Activated CD4-positive, alpha-beta T cell treated with anti-CD3 and anti-CD28 coated beads, Interleukin-2, amount 50 U/mL, for 24 hours (primary cell): ENCODE results near the gene HYCC1.
A peak's percentile ranks its signal among the peaks of the same experiment; 100 is the strongest.

Experiments
- DNase-seq, 2 donors: peaks; one replicate each; pipeline ENCODE4 v3.0.0-alpha.2; 2020; ENCODE audit warnings: low read depth in 1 of 2, low spot score in 1 of 2

Gene HYCC1

DNA sequence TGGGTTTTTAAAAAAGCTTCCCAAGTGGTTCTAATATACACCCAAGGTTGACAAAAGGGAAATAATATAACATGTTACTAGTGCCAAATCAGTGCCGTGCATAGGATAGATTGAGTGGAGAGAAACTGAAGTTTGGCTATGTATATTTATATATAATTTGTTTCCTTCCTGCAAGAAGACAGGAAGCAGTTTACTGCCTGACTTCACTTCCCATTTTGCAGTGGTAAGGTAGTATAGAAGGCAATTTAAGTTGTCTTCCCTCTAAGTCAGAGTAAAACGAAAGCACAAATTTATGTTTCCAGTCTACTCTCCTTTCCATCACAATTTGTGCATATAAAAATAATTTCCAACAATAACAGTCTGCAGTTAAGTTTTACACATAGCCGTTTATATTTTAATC lies 3.4 kb upstream of the HYCC1 start:
- no peak for DNase-seq

DNA sequence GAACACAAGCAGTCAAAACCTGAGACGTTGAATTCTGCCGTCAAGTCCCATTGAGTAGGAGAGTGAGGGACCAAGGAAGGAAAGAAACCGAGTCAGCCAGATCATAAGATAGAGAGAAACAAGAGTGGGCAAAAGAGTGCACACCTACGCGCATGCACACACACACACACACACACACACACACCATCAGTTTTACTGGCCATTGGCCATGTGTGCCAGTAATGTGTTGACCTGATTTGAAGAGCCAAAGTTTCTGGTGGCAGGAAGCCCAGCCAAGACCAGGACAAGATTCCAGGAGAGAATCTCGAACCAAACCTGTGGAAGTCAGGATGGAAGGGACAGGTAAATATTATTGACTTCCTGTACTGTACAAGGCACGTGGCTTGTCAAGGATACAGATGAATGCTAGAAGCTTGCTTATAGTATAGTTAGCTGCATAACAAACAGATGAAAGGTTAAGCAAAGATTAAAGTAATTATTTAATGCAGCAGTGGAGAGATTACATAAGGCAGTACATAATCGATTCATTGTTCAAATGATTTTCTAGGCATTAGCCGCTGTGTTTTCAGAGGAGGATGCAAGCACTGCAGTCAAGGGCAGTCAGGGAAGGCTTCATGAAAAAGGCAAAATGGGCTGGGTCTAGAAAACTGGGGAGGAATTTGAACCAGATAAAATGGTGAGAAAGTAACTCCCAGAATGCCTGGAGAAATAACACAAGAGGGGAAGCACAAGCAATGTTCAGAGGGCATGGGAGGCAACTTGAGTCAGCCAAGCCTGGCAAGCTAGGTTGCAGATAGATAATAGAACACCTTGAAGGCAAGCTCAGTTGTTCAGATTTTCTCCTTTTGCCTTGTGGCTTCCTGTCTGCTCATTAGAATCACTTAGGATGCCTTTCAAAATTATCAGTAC lies 2.7 kb upstream of the HYCC1 start:
- no peak for DNase-seq

DNA sequence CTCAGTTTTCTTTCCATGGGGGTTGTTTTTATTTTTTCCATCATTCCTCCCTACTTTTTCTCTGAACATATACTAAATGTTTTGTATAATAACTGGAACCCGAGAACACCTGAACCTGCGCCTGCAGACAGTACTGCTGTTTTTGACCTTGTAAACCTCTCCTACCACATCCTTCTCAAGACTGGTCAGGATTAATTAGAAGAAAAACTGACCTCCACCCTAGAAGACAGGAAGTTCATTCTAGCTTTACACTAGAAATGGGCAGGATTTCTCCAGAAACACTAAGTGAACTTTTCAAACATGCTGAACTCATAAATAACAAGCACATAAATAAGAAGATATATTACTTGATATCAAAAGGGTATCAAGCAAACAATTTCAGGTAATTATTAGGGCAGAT lies 751 bp upstream of the HYCC1 start:
- DNase-seq, result no peak

DNA sequence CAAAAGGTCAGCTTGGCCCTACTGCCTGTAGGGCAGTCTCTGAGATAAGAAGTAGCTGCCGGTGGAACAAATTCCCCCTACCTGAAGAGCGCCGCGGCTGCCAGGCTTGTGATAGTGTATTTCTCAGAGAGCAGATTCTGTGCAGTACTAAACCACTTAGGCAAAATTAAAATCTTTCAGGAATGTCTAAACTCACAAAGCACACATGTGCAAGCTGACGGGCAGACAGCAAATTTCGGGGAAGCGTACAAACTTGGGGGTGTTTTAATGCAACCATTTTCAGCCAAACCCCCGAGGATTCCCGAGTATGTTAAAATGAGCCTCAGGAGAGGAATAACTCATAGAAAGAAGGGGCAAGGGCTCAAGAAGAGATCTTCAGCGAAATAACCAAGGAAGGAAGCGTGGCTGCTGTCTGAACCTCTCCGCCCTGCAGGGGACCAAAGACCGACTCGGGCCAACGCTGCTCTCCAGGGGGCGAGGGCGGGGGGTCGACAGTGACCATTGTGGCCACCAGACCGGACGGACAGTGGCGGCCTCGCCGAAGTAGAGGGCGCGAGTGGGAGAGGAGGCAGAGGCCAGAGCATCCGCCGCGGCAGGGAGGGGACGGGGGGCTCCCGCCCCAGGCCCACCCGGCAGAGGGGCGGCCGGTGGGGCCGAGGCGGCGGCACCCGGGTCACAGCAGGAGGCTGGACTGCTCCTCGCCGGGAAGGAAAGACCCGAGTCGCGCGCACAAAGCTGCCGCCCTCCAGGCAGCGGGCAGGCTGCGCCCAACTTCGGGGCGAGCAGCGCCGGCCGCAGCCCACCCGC lies 819 bp downstream of the HYCC1 start:
- DNase-seq, result peak in 1 of 2 donors; percentile 4

DNA sequence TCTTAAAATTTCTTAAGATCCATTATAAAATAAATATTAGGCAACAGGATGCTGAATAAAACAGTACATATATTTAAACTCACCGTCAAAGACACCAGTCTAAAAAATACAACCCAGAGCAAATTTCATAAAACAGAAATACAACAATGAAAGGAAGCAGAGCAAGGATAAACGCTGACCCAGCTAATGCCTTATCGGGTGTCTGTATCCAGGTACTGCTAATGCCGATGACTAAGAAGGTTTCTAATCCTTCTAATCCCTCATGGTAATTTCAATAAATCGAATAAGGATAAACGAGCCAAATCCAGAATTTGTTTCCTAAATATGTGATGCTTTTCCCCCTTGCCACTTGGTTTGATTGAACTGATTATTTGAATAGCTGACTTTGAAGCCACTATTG lies 1.7 kb downstream of the HYCC1 start:
- DNase-seq, result no peak

DNA sequence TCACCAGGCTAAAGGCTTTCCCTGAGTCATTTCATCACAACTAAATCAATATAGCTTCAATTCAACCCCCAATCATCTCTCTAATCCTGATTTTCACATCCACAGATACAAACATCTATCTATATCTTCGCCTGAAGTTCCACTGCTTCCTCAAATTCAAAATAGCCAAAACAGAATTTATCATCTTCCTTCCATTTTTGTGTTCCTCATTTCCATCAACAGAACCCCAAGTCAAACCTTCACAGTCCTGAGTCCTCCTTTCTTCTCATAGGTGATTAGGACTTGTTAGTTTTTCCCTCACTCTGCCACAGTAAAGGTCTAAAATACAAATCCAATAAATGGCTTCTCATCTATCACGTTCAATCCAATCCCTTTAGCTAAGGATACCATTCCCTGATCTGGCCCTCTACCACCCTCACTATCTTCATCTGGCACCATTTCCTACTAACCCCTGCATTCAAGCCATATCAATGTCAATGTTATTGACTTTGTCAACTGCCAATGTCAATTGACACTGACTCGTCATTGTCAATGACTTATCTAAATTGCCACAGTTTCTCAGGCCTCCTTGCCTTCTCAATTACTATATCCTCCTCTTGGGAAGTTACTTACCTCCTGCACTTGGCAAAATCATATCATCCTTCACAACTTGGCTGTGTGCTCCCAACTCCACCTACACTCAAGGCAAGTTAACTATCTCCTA lies 2.6 kb downstream of the HYCC1 start:
- no peak for DNase-seq

DNA sequence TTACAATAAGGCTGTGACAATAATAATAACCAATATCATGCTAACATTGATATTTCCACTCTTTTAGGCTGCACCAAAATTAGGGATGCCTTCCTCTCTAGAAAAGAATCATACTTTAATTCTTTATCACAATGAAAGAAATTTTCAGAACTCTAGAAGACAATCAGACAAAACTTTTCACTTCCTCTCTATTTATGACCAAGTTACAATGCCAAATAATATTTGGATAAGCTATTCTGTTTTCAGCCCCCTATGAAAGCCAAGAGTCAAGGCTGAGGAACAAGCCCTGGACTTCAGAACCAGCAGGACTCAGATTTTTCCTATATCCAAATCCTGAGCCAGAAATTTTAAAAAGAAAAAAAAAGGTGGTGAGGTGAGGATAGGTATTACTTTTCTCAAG lies 4.6 kb downstream of the HYCC1 start:
- no peak for DNase-seq

DNA sequence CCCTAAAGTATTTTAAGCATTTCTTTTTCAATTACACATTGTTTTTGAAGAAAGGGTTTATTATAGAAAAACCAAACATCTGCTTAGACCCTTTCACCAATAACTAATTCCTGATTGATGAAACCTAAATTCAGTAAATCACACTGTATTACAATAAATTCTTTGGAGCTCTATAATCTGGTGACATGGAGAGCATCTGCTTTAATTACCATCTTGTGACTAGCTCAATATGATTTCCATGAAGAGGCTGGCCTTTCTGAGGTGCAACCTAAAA lies 9.7 kb downstream of the HYCC1 start:
- DNase-seq, result no peak

DNA sequence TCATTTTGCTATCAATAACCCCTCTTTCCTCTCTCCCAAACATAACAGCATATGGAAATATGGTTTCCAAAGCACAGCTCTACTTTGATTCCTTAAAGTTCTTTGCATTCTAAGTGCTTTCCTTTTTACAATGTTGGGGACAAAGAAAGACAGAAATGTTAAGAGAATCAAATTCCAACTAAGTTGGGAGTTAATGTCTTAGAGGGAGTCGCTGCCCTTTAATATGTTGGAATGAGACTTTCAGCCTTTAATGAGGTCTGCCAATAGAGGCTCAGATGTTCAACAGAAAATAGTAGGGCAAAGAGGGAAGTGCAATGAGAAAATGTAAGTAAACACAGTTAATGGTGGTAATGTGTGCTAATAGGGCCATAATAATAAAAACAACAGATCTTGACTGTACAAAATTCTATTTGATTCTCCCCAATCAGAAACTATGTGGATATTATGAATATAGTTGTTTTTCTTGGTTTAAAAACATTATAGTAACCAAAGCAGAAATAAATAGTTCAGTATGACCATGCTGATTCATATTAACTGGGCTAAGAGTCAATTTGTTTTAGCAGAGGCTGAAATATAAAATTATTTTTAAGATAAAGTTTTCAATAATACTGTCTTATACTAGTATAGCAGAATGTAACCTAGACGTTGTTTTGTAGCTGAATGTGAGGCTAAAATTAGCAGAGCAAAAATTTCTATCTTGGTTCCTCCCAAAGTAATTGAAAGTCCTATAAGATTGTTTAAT lies 10.3 kb downstream of the HYCC1 start:
- no peak for DNase-seq

DNA sequence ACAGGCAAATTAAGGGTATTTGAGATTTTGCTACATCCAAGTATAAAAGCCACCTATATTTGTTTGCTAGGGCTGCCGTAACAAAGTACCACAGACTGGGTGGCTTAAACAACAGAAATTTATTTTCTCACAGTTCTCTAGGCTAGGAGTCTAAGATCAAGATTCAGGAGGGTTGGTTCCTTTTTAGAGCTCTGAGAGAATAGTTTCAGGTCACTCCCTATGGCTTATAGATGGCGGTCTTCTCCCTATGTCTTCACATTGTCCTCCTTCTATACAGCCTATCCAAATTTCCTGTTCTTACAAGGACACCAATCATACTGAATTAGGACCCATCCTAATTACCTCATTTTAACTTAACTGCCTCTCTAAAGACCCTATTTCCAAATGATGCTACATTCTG lies 11.2 kb downstream of the HYCC1 start:
- DNase-seq, result no peak

DNA sequence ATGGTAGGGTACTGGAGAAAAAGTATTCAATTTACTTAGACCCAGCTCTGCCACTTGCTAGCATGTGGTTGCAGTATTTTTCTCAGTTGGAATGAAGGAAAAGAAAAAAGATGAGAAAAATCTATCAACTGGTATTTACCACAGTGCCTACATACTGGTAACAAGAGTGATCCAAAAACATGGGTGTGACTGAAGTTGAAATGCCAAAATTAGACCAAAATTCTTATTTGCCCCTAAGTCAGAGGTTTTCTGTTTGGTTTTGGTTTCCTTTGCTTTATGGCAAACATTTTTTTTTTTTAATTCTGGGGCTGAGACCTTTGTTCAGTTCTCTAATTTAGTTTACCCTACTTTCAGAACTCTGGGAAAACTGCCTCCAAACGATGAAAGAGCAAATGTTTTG lies 12.3 kb downstream of the HYCC1 start:
- DNase-seq, result no peak

DNA sequence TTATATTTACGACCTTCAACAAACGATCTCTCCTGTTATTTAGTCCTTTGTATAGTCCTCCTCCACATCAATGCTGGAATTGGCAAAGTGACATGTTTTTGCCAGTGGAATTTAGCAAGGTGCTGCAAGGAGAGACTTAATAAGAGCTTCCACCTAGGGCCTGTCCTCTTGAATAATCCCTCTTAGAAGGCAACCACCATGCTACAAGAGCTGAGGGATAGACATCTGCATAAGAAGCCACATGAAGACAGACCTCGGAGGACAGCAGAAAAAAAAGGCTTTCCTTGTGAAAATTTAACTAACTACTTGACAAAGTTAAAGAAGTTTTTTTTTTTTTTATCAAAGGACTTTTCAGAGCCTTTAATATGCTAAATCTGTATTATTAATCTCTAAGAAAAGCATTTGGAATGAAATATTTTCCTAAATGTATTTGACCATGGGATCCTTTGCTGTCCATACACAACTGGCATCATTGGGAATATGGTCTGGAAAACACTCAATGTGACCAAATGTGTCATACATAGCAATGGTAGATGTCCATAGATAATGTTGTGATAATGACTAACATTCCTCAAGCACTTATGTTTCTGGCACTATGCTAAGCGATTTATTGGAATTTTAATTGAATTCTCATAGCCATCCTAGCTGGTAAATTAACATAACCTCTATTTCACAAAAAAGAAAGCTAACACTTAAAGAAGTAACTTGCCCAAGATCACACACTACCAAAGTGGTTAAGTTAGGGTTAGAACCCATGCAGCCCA lies 13.2 kb downstream of the HYCC1 start:
- no peak for DNase-seq

DNA sequence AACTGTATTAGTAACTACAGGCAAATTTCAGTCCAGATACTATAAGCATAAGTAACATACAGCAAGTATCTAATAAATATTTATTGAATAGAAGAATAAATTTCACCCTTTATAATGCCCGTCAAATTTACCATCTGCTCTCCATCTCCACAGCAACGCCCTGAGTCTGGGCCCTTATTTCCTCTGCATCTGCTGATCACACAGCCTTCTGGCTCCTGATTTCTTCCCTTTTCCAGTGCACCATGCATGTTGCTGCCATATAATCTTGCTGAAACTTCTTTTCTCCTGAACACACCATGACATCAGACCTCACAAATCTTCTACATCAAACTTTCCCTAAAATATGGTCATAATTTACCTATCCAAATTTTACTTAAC lies 15.4 kb downstream of the HYCC1 start:
- no peak for DNase-seq

DNA sequence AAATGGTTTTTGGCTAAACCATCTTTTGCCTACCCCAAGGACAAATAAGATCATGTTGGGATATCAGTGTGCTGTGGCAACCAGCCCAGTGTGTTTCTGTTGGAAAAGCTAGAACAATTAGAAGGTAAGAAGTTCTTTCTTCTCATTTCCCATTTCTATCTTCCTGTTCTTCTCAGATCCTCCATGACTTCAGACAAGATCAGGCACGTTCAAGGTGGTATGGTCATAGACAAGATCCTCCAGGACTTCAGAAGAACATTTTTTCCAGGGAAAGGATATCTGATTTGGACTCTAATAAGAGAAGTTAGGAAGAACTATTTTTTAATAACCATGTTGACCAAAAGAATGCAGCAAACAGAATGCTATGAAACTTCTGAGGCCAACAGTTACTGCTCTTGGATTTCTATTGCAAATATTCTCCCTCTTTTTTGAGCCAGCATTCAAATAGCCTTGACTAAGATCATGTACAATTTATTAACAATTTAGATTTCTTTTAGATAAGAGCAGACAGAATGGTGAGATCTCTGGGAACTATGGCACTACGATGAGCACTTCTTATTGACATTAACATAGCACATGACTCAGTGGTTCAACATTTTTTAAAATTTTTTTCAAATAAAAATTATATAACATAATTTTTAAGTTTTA lies 15.9 kb downstream of the HYCC1 start:
- no peak for DNase-seq

DNA sequence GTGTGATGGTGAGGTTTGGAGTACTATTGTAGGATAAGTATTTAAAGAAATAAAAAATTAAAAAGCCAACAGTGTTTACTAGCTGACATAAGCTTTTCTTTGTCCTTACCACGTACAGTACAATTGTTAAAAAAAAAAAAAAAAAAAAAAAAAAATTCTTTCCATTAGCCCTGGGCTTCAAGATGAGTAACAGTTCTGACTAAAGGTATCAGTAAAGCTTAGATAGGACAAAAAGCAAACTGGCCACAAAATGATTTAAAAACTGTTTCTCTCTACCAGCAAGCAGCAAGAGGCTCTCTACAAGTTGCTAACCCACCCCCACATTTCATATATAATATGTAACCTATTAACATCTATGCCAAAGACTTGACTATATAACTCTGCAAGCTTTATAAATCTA lies 17.5 kb downstream of the HYCC1 start:
- DNase-seq, result no peak

DNA sequence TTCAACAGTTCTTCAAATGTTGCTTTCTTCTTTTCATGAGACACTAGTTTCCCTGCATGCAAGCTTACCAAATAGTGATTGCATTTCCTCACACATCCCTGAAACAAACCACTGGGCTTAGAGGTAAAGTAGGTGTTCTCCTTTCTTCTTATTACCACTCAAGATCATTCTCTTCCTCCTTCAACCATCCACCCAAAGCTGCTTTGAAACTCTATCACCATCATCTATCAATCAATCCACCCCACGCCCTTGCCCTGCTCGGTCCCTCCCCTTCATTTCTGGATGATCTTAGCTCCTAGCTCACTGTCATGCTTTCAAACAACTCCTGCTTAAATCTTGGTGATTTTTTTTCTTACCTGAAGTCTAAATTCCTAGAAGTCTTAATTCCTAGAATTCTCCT lies 18.9 kb downstream of the HYCC1 start:
- no peak for DNase-seq

DNA sequence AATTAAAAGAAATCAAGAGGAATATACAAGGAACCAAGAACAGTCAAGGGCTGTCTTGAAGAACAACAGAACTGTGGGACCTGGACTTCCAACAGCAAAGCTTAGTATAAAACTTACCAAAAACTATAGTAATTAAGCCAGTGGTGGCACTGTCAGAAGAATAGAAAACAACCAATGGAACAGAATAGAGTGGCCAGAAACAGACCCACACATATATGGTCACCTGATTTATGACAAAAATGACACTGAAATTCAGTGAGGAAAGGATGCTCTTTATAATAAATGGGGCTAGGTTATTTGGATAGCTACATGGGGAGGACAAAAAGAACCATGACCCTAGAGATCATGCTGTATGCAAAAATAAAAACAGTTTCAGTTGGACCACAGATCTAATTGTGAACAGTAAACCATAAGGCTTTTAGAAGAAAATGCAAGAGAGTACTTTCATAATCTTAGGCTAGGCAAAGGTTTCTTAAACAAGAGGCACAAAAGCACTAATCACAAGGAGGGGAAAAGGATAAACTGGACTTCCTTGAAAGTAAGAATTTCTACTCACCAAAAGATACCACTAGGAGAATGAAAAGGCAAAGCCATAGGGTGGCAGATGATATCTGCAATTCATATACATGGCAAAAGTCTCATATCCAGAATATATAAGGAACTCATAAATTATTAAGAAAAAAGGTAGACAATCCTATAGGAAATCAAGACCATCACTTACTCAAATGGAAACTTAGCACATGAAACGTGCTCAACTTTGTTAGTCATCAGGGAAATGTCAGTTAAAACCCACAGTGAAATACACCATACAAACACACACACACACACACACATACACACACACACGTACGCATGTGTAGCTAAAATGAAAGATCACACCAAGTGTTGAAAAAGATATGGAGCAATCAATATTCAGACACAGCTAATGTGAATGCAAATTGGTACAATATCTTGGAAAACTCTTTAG lies 20.8 kb downstream of the HYCC1 start:
- peak in 1 of 2 donors; percentile 20 for DNase-seq

DNA sequence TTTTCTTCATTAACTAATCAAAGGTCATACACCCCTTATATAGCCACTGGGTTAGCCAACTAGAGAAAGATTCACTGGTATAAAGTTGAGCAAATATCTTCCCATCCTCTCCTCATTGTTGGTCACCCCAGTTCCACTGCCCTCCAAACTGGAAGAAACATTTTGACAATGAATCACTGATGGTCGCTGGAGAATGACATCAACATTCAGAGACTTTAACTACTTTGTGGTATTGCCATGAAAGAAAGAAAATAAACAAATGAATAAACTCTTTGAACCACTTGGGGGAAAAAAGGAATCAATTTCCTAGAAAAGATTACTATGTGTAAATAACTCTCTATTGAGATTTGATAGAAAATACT lies 23.4 kb downstream of the HYCC1 start:
- no peak for DNase-seq
